LNCAP (cell line): Measurements from ENCODE around the gene CA14.

Experiments
- TF ChIP-seq, protein P1 (sequence below): fragments of 450-650 bp; IDR thresholded peaks from 2 replicates; pipeline ENCODE4 v1.5.1; 2017; ENCODE audit warnings: mild to moderate bottlenecking

CA14 gene

DNA sequence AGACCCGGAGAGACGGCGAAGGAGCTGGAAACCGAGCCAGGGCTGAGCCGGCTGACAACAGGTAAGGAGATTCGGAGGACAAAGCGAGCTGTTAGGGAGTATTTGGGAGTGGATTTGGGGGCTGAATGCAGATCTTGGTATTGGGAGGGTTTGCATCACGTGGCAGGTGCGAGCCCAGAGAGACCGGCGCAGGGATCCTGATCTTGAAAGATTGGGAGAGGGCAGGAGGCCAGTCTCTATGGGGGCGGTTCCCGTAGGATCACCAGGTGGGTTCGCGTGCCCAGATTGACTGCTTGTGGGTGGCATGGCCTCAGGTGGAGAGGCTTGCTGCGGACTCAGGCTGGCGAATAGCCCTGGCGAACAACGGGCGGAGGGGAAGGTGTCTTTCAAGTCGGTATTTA lies 25.0 kb downstream of the CA14 start:
- TF ChIP-seq, protein P1, sequence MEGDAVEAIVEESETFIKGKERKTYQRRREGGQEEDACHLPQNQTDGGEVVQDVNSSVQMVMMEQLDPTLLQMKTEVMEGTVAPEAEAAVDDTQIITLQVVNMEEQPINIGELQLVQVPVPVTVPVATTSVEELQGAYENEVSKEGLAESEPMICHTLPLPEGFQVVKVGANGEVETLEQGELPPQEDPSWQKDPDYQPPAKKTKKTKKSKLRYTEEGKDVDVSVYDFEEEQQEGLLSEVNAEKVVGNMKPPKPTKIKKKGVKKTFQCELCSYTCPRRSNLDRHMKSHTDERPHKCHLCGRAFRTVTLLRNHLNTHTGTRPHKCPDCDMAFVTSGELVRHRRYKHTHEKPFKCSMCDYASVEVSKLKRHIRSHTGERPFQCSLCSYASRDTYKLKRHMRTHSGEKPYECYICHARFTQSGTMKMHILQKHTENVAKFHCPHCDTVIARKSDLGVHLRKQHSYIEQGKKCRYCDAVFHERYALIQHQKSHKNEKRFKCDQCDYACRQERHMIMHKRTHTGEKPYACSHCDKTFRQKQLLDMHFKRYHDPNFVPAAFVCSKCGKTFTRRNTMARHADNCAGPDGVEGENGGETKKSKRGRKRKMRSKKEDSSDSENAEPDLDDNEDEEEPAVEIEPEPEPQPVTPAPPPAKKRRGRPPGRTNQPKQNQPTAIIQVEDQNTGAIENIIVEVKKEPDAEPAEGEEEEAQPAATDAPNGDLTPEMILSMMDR: no peak

DNA sequence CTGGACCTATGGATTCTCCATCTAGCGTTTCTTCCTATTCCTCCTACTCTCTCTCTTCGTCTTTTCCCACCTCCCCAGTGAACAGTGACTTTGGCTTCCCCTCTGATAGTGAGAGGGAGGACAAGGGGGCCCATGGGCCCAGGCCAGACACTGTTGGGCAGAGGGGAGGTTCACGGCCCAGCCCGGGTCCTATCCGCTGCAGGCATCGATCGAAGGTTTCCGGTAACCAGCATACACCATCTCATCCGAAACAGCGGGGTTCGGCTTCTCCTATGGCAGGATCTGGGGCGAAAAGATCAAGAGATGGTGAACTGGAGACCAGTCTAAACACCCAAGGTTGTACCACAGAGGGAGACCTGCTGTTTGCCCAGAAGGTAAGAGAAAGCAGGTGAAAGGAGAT lies 25.7 kb downstream of the CA14 start:
- TF ChIP-seq, protein P1: no peak

DNA sequence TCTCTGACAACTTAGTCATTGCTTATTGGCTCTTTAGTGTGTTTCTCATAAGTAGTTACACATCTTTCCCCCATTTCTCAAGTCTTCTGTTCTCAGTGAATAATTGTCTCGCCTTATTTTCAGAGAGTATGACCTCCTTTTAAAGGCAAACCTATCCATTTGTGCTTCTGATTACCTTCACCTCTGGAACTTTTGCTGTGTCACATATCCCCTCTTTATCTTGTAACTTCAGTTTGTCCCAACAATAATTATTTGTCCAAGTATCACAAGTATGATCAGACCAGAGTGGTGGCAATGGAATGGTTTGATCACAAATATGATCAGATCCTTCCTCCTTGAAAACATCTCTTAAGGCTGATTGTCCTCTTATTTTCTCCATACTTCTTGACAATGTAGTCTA lies 30.8 kb downstream of the CA14 start:
- TF ChIP-seq, protein P1: no peak

DNA sequence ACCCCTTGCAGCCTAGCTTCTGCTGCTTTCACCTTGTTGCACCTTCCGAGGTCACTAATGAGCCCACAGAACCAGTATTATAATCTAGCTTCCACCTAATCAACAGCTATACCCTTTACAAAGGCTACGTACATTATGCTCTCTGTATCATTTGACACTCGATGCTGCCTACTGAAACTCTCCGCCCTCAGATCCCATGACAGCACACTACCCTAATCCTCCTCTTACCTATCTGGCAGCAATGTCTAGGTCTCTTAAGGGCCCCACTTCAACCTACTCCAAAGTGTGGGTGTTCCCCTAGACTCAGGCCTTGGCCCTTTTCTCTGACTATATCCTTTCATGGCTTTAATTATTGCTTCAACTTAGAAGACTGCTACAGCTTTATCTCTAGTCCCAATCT lies 31.2 kb downstream of the CA14 start:
- TF ChIP-seq, protein P1: no peak

DNA sequence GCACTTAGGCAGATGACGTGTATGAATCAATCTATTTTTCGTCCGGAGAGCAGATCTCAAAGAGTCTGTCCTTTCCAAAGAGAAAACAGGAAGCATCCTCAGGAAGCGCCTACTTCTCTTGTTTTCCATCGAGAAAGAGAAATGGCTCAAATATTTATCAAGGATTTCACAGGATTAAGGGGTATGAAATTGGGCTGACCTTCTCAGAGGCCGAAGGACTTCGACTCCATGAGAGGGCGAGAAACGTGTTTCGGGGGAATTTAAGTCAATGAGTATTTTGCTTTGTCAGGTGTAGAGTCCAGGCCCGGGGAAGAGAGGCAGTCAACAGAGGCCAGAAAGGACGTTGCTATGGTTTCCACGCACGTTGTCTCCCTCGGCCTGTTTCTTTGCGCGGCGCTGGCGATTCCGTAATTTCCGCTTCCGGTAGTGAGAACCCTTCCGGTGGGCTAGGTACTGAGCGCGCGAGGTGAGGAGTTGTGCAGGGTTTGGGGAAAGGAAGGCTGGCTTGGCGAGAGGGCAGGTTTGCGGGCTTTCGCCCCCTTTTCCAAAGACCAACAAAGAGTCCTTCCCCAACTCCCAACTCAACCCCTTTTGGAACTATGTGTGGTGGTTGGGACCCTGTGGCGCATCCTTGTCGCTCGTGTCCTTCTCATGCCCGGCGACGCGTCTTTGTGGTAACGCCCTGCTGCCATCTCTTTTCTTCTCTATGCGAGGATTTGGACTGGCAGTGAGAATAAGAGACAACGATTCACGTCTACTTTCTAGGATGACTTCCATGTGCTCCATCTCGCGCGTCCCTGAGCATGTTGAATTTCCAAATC lies 36.1 kb downstream of the CA14 start, which contains the start of gene MRPS21:
MRPS21 (plus strand) TSS at position 429 of the 821 bp plus-strand sequence. CDS start 506 bp downstream, outside the sequence.
- TF ChIP-seq, protein P1: no peak

DNA sequence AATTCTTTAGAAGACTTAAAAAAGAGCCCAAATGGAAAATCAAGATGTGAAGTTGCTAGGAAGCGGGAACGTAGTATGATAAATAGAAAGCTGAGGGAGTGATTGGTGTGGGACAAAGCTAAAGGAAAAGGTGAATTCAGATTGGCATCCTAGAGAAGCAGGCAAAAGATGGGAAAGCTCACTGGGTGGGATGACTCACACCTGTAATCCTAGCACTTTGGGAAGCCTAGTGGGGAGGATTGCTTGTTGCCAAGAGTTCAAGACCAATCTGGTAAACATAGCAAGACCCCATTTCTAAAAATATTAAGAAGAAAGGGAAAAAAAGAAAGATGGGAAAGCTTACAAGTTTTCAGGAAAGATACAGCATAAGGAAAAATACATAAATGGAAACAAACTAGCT lies 37.9 kb downstream of the CA14 start:
- TF ChIP-seq, protein P1: no peak

DNA sequence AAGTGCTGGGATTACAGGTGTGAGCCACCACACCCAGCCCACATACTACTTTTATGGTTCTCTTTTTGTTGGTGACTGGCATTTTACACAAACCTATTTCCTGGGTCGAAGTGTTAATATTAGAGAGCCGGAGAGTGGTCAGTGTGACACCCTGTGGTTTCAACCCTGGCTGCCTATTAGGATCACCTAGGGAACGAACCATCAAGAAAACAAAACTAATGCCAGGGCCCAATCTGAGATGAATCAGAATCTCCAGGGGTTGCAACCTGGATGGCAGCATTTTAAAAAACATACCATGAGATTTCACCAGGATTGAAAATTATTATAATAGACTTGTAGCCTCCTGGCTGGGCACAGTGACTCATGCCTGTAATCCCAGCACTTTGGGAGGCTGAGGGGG lies 42.1 kb downstream of the CA14 start:
- TF ChIP-seq, protein P1: no peak

DNA sequence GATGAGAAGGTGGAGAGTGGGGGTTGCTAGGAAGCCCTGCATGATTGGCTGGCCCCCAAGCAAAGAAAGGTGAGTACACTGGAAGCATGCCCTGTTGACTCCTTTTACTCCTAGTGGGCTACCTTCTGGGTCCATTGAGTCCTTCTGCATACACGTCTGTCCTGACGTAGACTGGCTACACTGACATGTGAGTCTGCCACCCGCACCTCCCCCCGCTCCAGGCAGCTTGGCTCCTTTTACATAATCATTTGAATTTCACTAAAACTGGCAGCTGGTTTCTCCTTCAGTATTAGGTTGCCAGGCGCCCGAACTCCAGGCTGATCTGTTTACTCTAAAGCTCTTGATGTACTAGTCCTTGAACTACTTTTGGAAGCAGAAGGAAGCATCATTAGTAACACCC lies 44.8 kb downstream of the CA14 start:
- TF ChIP-seq, protein P1: no peak
